Measurements from ENCODE around the gene CCBE1. TPM values are rescaled to one million over a fixed set of nuclear protein-coding genes. Genes with fewer than 3 reads are reported as not detected.

CCBE1 gene
- polyA plus RNA-seq, 10 donors = 3.2 to 10.7 (median 4.1) TPM

GRCh38 chr18:59498506-59499086 is 198.6 kb downstream of the CCBE1 start:
- DNase-seq = no peak

- no peak for DNase-seq
Measured at GRCh38 chr18:59492756-59493421, 204.3 kb downstream of the CCBE1 start.

GRCh38 chr18:59488899-59489298 is 208.3 kb downstream of the CCBE1 start:
- DNase-seq = no peak

- DNase-seq = no peak
Measured at GRCh38 chr18:59485382-59485781, 211.8 kb downstream of the CCBE1 start.

- DNase-seq = peak; percentile 62 to 81 (median 76)
Measured at GRCh38 chr18:59484561-59485328, 212.5 kb downstream of the CCBE1 start.

GRCh38 chr18:59484131-59484530 is 213.1 kb downstream of the CCBE1 start:
- DNase-seq = peak in 2 of 3 donors; percentile 38 to 58

GRCh38 chr18:59481436-59481835 is 215.8 kb downstream of the CCBE1 start:
- DNase-seq = no peak

- DNase-seq = no peak
Measured at GRCh38 chr18:59479776-59480175, 217.4 kb downstream of the CCBE1 start.

- no peak for DNase-seq
Measured at GRCh38 chr18:59478591-59478990, 218.6 kb downstream of the CCBE1 start.

- no peak for DNase-seq
Measured at GRCh38 chr18:59477849-59478248, 219.4 kb downstream of the CCBE1 start.

GRCh38 chr18:59470561-59471121 is 226.6 kb downstream of the CCBE1 start:
- DNase-seq = peak in 1 of 3 donors; percentile 19

- DNase-seq = no peak
Measured at GRCh38 chr18:59469463-59470180, 227.6 kb downstream of the CCBE1 start.

- DNase-seq = no peak
Measured at GRCh38 chr18:59468821-59469220, 228.4 kb downstream of the CCBE1 start.

- no peak for DNase-seq
Measured at GRCh38 chr18:59467497-59467896, 229.7 kb downstream of the CCBE1 start.

GRCh38 chr18:59466980-59467379 is 230.2 kb downstream of the CCBE1 start:
- DNase-seq = no peak

- no peak for DNase-seq
Measured at GRCh38 chr18:59464486-59464885, 232.7 kb downstream of the CCBE1 start.

GRCh38 chr18:59461171-59461570 is 236.1 kb downstream of the CCBE1 start:
- no peak for DNase-seq

GRCh38 chr18:59460072-59460420 is 237.2 kb downstream of the CCBE1 start:
- no peak for DNase-seq

- peak; percentile 34 to 56 (median 53) for DNase-seq
Measured at GRCh38 chr18:59459369-59460071, 237.7 kb downstream of the CCBE1 start.

GRCh38 chr18:59458575-59458974 is 238.6 kb downstream of the CCBE1 start:
- no peak for DNase-seq

- no peak for DNase-seq
Measured at GRCh38 chr18:59456657-59457056, 240.6 kb downstream of the CCBE1 start.
